HepG2 (cell line): ENCODE measurements around the gene CCDC88C.

ENCODE experiments used
- RAD21 ChIP-seq: fragments of 450-650 bp; formaldehyde crosslinking; IDR thresholded peaks from 2 replicates; pipeline ENCODE4 v1.5.0; 2020; ENCODE audit warnings: mild to moderate bottlenecking
- ZNF121 ChIP-seq: sonication (generic); formaldehyde crosslinking; IDR thresholded peaks from 2 replicates; pipeline ENCODE4 v1.5.0; 2020; ENCODE audit warnings: mild to moderate bottlenecking, missing genetic modification reagents
- TF ChIP-seq, protein P1 (sequence below): sonication (generic); formaldehyde crosslinking; IDR thresholded peaks from 2 replicates; pipeline ENCODE4 v1.5.0; 2020; ENCODE audit warnings: mild to moderate bottlenecking, missing genetic modification reagents, moderate library complexity

DNA sequence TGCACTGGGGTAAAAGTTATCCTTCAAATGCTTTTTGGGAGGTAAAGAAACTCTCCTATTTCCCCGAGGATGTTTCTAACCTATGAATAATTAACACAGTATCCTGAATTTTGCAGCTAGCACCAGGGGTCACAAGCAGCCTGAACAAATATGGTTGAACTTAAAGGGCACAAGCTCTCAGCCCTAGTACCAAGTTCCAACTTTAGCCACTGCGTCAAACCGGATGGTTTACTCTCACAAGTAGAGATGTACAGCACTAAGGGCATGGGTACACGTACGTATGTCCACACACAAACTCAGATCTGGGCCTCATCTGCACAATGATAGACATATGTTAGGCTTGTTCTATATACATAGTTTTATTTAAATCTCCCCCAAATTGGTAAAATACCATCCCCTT is 4.7 kb downstream of the CCDC88C start:
- no peak for TF ChIP-seq RAD21 (CRISPR knock-in tag)
- TF ChIP-seq, protein P1, sequence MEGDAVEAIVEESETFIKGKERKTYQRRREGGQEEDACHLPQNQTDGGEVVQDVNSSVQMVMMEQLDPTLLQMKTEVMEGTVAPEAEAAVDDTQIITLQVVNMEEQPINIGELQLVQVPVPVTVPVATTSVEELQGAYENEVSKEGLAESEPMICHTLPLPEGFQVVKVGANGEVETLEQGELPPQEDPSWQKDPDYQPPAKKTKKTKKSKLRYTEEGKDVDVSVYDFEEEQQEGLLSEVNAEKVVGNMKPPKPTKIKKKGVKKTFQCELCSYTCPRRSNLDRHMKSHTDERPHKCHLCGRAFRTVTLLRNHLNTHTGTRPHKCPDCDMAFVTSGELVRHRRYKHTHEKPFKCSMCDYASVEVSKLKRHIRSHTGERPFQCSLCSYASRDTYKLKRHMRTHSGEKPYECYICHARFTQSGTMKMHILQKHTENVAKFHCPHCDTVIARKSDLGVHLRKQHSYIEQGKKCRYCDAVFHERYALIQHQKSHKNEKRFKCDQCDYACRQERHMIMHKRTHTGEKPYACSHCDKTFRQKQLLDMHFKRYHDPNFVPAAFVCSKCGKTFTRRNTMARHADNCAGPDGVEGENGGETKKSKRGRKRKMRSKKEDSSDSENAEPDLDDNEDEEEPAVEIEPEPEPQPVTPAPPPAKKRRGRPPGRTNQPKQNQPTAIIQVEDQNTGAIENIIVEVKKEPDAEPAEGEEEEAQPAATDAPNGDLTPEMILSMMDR (CRISPR knock-in tag) = no peak
- no peak for TF ChIP-seq ZNF121 (CRISPR knock-in tag)
